CD4-positive, CD25-positive, alpha-beta regulatory T cell (primary cell): Measurements from ENCODE around the gene ST6GALNAC4. TPM values are rescaled to one million over a fixed set of nuclear protein-coding genes. Genes with fewer than 3 reads are reported as not detected.

Experiments used
- ATAC-seq, 2 donors: fragments of 150-1000 bp; cut with Tn5 transposase; one replicate each; pipeline ENCODE4 v1.10.0; 2021; ENCODE audit warnings: low read depth in 2 of 2, moderate number of reproducible peaks in 2 of 2, moderate library complexity in 1 of 2
- DNase-seq, 3 donors: peaks; one replicate each; pipeline versions ENCODE4 v3.0.0 to v3.0.0-alpha.2; 2012 to 2022; ENCODE audit warnings: mixed read lengths in 1 of 3
- H3K27ac ChIP-seq: one replicate; pipeline ENCODE4 v1.7.0; 2013; ENCODE audit warnings: mild to moderate bottlenecking, low read length; ENCODE audit not compliant: insufficient read depth, poor library complexity, severe bottlenecking
- H3K27me3 ChIP-seq: one replicate; pipeline ENCODE4 v1.7.0; 2013; ENCODE audit warnings: low read length; ENCODE audit not compliant: control insufficient read depth, insufficient read depth
- H3K36me3 ChIP-seq: one replicate; pipeline ENCODE4 v1.7.0; 2013; ENCODE audit warnings: mild to moderate bottlenecking, low read length, moderate library complexity; ENCODE audit not compliant: control insufficient read depth, insufficient read depth
- H3K4me1 ChIP-seq: 2 replicates; pipeline ENCODE4 v1.7.0; 2013; ENCODE audit warnings: mild to moderate bottlenecking, low read length; ENCODE audit not compliant: insufficient read depth, control insufficient read depth, poor library complexity, severe bottlenecking
- H3K4me3 ChIP-seq: one replicate; pipeline ENCODE4 v1.7.0; 2013; ENCODE audit warnings: low read depth, mild to moderate bottlenecking, low read length, moderate library complexity
- H3K9me3 ChIP-seq, 2 experiments: 1 replicate in 1 of 2; 2 replicates in 1 of 2; pipeline ENCODE4 v1.7.0; 2013; ENCODE audit warnings: low read length in 2 of 2, mild to moderate bottlenecking in 1 of 2, moderate library complexity in 1 of 2; ENCODE audit not compliant: control insufficient read depth in 2 of 2
- H3K27ac Mint-ChIP-seq, 3 donors: one replicate each; pipeline ENCODE4 v1.8.0; 2020 to 2022; ENCODE audit warnings: mild to moderate bottlenecking in 3 of 3, mixed read lengths in 3 of 3, moderate library complexity in 2 of 3
- H3K27me3 Mint-ChIP-seq: one replicate; pipeline ENCODE4 v1.8.0; 2022; ENCODE audit warnings: mild to moderate bottlenecking, mixed read lengths
- H3K36me3 Mint-ChIP-seq: one replicate; pipeline ENCODE4 v1.8.0; 2020; ENCODE audit warnings: mixed read lengths
- H3K4me1 Mint-ChIP-seq, 4 donors: one replicate each; pipeline ENCODE4 v1.8.0; 2020 to 2022; ENCODE audit warnings: mixed read lengths in 4 of 4, mild to moderate bottlenecking in 1 of 4
- H3K4me3 Mint-ChIP-seq, 4 donors: one replicate each; pipeline ENCODE4 v1.8.0; 2020 to 2022; ENCODE audit warnings: mild to moderate bottlenecking in 4 of 4, mixed read lengths in 4 of 4, moderate library complexity in 3 of 4
- H3K9me3 Mint-ChIP-seq, 7 donors: one replicate each; pipeline ENCODE4 v1.8.0; 2020 to 2022; ENCODE audit warnings: mixed read lengths in 7 of 7, mild to moderate bottlenecking in 3 of 7, moderate library complexity in 2 of 7
- polyA plus RNA-seq, 4 donors: library from polyadenylated mRNA; unstranded; fragments of 300-500 nt; fragmentation: Illumina TruSeq; gene quantifications; one replicate each; pipeline ENCODE4 v1.2.3, GENCODE V29; 2021
- total RNA-seq: library from RNA; stranded (reverse); gene quantifications from one replicate; pipeline ENCODE4 v1.2.3, GENCODE V29; 2022

ST6GALNAC4 gene
- total and polyA plus RNA-seq, 5 donors from 2014 or later: 23.1 to 31.6 (median 23.8) TPM

DNA sequence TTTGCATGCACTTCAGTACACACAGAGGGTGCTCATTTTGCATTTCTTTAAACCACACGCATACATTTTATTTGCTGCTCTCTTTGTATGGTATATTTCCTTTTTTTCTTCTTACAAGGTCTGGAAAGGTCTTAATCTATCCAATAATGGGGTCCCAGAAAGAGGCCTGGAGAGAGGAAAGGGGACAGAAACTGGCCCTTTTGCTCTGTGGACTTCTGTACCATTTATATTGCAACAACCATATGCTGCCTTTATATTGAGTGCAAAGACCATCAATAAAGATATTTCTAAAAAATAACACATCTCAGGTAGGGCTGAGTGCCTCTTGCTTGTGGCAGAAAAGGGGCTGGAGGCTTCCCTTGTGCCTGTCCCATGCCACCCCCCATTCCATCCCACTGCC lies 36.3 kb upstream of the ST6GALNAC4 start:
- H3K4me1 Mint-ChIP-seq: peaks cover 14 to 92% (median 54%) of the 10 kb centered on the region in 4 donors
- Histone ChIP-seq H3K4me3 (no peak overlapping the region), H3K4me1 (peaks cover 87% of the 10 kb centered on the region), H3K9me3 (no peaks in the 10 kb centered on the region), H3K36me3 (peaks cover 50% of the 10 kb centered on the region), H3K27ac (peak overlapping the region; percentile 47), H3K27me3 (no peaks in the 10 kb centered on the region)
- H3K9me3 Mint-ChIP-seq: no peaks in the 10 kb centered on the region
- H3K4me3 Mint-ChIP-seq: peak overlapping the region in 3 of 4 donors; percentile 36 to 80 (median 61)
- no peak for ATAC-seq
- no peaks in the 10 kb centered on the region for H3K27me3 Mint-ChIP-seq
- peaks cover 23% of the 10 kb centered on the region for H3K36me3 Mint-ChIP-seq
- H3K27ac Mint-ChIP-seq: peak overlapping the region; percentile 63 to 92 (median 83)
- no peak for DNase-seq

DNA sequence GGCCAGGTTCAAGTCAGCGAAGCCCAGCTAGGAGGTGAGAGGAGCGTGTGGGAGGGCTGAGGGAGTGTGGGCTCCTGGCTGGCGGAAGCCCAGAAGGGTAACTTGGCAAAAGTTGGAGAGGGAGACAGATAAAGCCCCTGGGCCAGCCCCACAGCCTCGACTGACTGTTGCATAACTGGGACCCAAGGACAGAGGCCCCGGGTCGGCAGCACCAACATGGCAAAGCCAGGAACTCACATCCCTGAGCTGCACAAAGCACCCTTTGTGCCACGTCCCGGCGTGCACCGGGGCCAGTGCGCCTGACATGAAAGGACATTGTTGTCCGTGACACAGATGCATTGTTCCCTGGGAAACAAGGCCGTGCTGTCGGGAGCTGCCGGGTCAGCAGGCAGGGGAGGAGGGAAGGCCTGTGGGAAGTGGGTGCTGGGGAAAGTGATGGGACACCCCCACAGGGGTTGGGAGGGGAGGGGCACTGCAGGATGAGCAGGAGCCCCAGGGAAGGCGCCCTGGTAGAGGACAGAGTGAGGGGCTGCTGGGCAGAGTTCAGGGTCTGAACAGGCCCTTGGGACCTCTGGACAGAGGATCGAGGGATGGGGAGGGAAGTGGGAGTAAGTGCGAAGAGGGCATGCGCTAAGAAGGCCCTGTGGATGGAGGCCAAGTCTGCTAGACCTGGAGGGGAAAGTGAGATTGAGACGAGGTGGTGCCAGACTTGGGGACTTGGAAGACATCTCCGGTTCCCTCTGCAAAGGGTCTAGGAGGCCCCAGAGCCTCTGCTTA lies 33.9 kb upstream of the ST6GALNAC4 start:
- ATAC-seq (no peak), DNase-seq (no peak)
- Mint-ChIP-seq H3K27ac (peak overlapping the region; percentile 69 to 90 (median 79)), H3K4me3 (peak overlapping the region in 3 of 4 donors; percentile 19 to 78 (median 58)), H3K4me1 (peaks cover 5 to 81% (median 44%) of the 10 kb centered on the region in 4 donors), H3K9me3 (no peaks in the 10 kb centered on the region), H3K27me3 (no peaks in the 10 kb centered on the region), H3K36me3 (peaks cover 23% of the 10 kb centered on the region)
- H3K36me3 ChIP-seq: peaks cover 70% of the 10 kb centered on the region
- peaks cover 69% of the 10 kb centered on the region for H3K4me1 ChIP-seq
- no peak overlapping the region for H3K4me3 ChIP-seq
- no peaks in the 10 kb centered on the region for H3K27me3 ChIP-seq
- no peaks in the 10 kb centered on the region for H3K9me3 ChIP-seq
- peak overlapping the region; percentile 55 for H3K27ac ChIP-seq

DNA sequence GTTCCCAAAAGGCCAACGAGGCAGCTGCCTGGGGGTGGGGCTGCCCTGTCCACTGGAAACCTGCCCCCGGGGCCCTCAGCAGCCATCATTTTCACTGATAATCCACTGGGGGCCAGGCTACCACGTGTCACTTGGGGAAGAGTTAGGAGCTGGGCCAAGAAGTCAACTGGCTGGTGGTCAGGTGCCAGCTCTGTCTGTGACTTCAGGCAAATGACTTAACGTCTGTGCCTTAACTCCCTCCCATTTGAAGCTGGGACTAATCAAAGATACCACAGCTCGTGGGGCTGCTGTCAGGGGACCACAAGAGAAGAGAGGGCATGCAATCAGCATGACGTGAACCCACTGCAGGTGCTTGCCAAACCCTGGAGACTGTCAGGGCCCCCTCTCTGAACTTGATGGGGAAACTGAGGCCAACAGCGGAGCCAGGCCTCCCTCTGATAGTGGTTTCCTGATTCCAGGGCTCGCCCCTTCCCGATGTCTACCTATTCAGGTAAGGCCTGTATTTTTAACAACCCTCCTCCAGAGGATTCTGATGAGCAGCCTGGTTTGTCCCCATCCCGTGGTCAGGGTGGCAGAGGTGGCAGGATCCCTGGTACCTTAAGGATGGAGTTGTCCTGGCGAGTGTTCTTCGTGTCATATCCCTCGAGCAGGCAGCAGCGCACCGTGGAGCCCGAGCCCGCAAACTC lies 33.1 kb upstream of the ST6GALNAC4 start:
- H3K27me3 ChIP-seq: no peaks in the 10 kb centered on the region
- Mint-ChIP-seq H3K27me3 (no peaks in the 10 kb centered on the region), H3K27ac (peak overlapping the region in 2 of 3 donors; percentile 75 to 86), H3K9me3 (no peaks in the 10 kb centered on the region), H3K4me1 (peaks cover 0 to 76% (median 37%) of the 10 kb centered on the region in 4 donors), H3K36me3 (peaks cover 21% of the 10 kb centered on the region), H3K4me3 (peak overlapping the region in 2 of 4 donors; percentile 19 to 78)
- H3K4me3 ChIP-seq: no peak overlapping the region
- no peaks in the 10 kb centered on the region for H3K9me3 ChIP-seq
- peaks cover 78% of the 10 kb centered on the region for H3K36me3 ChIP-seq
- peak overlapping the region; percentile 55 for H3K27ac ChIP-seq
- no peak for DNase-seq
- ATAC-seq: no peak
- H3K4me1 ChIP-seq: peaks cover 62% of the 10 kb centered on the region

DNA sequence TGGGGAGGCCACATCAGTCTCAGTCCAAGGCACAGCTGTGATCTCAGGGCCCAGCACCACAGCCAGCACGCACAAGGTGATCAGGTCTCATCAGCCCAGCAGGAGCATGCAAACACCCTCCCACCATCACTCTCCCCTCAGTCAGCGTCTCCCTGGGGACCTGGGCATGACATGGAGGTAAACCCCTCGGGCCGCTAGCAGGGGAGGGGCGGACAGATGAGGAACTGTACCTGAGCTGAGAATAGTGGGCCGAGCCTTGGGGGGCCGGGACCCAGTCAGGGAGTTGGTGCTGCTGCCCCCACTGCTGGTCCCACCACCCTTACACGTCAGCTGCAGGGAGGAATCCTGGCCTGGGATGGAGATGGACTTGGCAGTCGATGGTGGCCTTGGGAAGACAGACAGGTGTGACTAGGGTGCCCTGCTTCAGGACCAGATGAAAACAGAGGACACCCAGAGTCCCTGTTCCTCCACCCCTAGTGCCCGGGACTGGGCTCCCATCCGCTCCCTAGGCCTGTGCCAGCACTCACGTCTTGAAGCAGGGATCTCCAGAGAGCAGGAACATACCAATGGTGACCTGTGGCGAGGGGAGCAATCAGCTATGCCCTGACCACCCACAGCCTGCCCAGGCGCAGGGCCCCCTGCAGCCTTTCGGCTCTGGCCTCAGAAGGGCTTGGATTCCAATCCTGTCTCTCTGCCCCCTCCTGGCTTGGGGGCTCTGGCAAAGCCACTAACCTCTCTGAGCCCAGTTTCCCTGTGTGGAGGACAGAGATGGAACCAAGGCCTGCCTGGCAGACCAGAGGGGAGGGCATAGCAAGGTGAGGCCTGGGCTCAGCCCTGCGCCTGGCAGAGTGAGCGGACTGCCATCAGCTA lies 31.2 kb upstream of the ST6GALNAC4 start:
- Histone ChIP-seq H3K9me3 (no peaks in the 10 kb centered on the region), H3K27me3 (no peaks in the 10 kb centered on the region), H3K4me3 (no peak overlapping the region), H3K4me1 (peaks cover 52% of the 10 kb centered on the region), H3K27ac (no peak overlapping the region), H3K36me3 (peaks cover 87% of the 10 kb centered on the region)
- ATAC-seq (no peak), DNase-seq (no peak)
- Mint-ChIP-seq H3K4me1 (peaks cover 0 to 73% (median 34%) of the 10 kb centered on the region in 4 donors), H3K27me3 (no peaks in the 10 kb centered on the region), H3K9me3 (no peaks in the 10 kb centered on the region), H3K36me3 (peaks cover 29% of the 10 kb centered on the region), H3K4me3 (peak overlapping the region in 1 of 4 donors; percentile 35), H3K27ac (peak overlapping the region; percentile 38 to 84 (median 46))

DNA sequence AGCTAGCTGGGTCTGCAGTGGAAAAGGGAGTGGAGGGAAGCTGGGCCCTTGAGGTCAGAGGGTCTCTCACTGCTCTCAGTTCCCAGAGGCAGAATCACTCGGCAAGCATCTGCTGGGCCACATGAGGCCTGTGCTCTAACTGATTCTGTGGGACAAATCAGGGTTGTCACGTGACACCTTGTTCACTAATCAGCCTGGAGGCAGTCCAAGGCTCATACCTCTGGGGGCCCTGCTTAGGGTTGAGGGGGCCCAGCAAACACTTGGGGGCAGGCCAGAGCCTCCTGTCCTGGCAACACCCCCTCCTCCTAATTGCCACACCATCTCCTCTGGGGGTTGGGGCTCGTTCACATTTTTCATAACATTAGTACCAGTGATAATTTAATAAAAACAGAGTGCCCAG lies 29.9 kb upstream of the ST6GALNAC4 start:
- H3K9me3 ChIP-seq: no peaks in the 10 kb centered on the region
- H3K27me3 ChIP-seq: no peaks in the 10 kb centered on the region
- H3K4me1 ChIP-seq: peaks cover 38% of the 10 kb centered on the region
- Mint-ChIP-seq H3K9me3 (no peaks in the 10 kb centered on the region), H3K27ac (peak overlapping the region in 2 of 3 donors; percentile 48 to 49), H3K4me1 (peaks cover 0 to 67% (median 32%) of the 10 kb centered on the region in 4 donors), H3K36me3 (peaks cover 30% of the 10 kb centered on the region), H3K27me3 (no peaks in the 10 kb centered on the region), H3K4me3 (peak overlapping the region in 1 of 4 donors; percentile 38)
- DNase-seq (no peak), ATAC-seq (no peak)
- H3K4me3 ChIP-seq: no peak overlapping the region
- no peak overlapping the region for H3K27ac ChIP-seq
- peaks cover 89% of the 10 kb centered on the region for H3K36me3 ChIP-seq

DNA sequence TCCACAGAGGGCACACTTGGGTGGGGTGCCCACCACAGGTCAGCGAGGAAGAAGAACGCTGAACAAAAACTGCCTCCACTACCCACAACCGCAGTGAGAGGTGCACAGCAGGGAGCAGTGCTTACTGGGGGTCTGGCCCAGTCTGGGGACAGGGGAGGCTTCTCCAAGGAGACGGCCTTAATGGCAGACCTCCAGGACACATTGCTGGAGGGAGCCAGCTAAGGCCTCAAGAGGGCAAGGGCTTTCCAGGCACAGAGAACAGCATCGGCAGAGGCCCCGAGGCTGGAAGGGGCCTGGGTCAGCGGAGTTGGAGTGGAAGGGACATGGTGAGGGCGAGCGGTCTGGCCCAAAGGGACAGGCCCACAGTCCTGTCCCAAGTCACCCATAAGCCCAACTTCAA lies 29.1 kb upstream of the ST6GALNAC4 start:
- H3K27me3 ChIP-seq: no peaks in the 10 kb centered on the region
- no peaks in the 10 kb centered on the region for H3K9me3 Mint-ChIP-seq
- no peaks in the 10 kb centered on the region for H3K9me3 ChIP-seq
- no peaks in the 10 kb centered on the region for H3K27me3 Mint-ChIP-seq
- H3K27ac Mint-ChIP-seq: peak overlapping the region in 2 of 3 donors; percentile 49 to 66
- H3K4me1 ChIP-seq: peaks cover 37% of the 10 kb centered on the region
- no peak for ATAC-seq
- no peak for DNase-seq
- no peak overlapping the region for H3K4me3 ChIP-seq
- peaks cover 26% of the 10 kb centered on the region for H3K36me3 Mint-ChIP-seq
- H3K36me3 ChIP-seq: peaks cover 94% of the 10 kb centered on the region
- H3K4me1 Mint-ChIP-seq: peaks cover 0 to 60% (median 28%) of the 10 kb centered on the region in 4 donors
- H3K27ac ChIP-seq: no peak overlapping the region
- H3K4me3 Mint-ChIP-seq: peak overlapping the region in 1 of 4 donors; percentile 24

DNA sequence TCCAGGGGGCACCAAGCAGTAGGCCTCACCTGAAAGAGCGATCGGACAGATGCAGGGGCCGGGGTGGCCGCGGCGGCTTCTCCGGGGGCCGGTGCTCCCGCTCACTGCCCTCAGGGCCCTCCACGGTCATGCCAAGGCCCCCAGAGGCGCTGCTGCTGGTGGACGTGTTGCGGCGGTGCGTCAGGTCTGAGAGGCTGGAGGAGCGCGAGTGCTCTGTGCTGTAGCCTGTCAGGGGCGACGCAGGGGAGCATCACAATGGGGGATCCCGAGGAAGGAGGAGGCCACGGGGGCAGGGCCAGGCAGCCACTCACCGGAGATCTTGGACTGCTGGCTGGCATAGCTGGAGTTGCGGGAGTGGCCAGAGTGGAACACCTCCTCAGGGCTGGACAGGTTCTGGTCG lies 28.5 kb upstream of the ST6GALNAC4 start:
- Histone ChIP-seq H3K4me3 (no peak overlapping the region), H3K9me3 (no peaks in the 10 kb centered on the region), H3K4me1 (peaks cover 31% of the 10 kb centered on the region), H3K36me3 (peaks cover 94% of the 10 kb centered on the region), H3K27ac (no peak overlapping the region), H3K27me3 (no peaks in the 10 kb centered on the region)
- Mint-ChIP-seq H3K36me3 (peaks cover 28% of the 10 kb centered on the region), H3K27me3 (no peaks in the 10 kb centered on the region), H3K27ac (peak overlapping the region in 2 of 3 donors; percentile 49 to 92), H3K4me1 (peaks cover 0 to 58% (median 25%) of the 10 kb centered on the region in 4 donors), H3K9me3 (no peaks in the 10 kb centered on the region), H3K4me3 (no peak overlapping the region)
- ATAC-seq (no peak), DNase-seq (no peak)
